ENCODE measurements around the gene RGPD4. TPM values are rescaled to one million over a fixed set of nuclear protein-coding genes. Genes with fewer than 3 reads are reported as not detected.

RGPD4 gene

DNA sequence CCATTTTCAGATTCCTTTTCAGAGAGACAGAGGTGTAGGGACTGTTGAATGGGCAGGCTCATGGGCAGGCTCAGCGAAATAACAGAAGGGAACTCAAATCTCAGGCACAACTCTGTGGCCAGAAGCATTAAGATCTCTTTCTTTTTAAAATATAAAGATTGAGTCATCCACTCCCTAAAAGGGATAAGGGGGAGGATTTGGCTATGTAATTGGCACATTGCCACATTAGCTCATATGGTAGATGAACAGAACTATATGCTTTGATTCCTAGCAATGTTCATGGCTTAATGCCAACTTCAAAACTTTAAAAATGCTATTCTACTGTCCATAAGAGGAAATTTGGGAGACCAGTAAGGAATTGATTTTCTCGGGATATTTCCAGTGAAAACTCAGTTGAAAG lies 105.8 kb downstream of the RGPD4 start:
- H3K36me3 ChIP-seq (ENCODE audit: insufficient read depth, low read length), result no peaks in the 10 kb centered on the region
- no peaks in the 10 kb centered on the region for H3K9me3 ChIP-seq (replicated peaks; ENCODE audit: low read length)
- H3K27me3 ChIP-seq (ENCODE audit: control insufficient read depth, insufficient read depth, low read length), result peaks cover 3% of the 10 kb centered on the region
- H3K4me1 ChIP-seq (ENCODE audit: control insufficient read depth, insufficient read depth, low read length), result peaks cover 11% of the 10 kb centered on the region
- H3K4me3 ChIP-seq (ENCODE audit: low read length), result no peak overlapping the region
- no peak overlapping the region for H3K9ac ChIP-seq (ENCODE audit: low read depth, low read length)
- no peak overlapping the region for H3K4me2 ChIP-seq (ENCODE audit: low read length)

DNA sequence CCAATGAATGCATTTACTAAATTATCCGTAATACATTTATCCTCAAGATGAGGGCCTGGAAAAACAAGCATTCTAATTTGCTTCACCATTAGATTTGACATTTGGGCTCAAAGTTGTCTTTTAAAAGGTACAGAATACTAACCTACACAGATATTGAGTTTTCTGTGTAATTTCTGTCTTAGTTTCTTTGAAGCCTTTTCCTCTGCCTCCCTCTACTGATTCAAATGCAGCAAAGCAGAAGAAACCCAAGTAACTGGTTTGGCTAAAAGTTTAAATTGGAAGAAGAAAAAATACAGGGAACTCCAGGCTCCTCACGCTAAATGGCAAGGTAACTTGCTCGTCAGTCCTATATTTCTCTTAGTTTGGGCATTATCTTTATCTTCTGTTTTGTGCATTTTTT lies 106.3 kb downstream of the RGPD4 start:
- H3K9ac ChIP-seq (ENCODE audit: low read depth, low read length), result no peak overlapping the region
- H3K4me1 ChIP-seq (ENCODE audit: control insufficient read depth, insufficient read depth, low read length), result peaks cover 11% of the 10 kb centered on the region
- H3K9me3 ChIP-seq (replicated peaks; ENCODE audit: low read length), result no peaks in the 10 kb centered on the region
- H3K36me3 ChIP-seq (ENCODE audit: insufficient read depth, low read length), result no peaks in the 10 kb centered on the region
- H3K4me3 ChIP-seq (ENCODE audit: low read length), result no peak overlapping the region
- H3K27me3 ChIP-seq (ENCODE audit: control insufficient read depth, insufficient read depth, low read length), result peaks cover 3% of the 10 kb centered on the region
- H3K4me2 ChIP-seq (ENCODE audit: low read length), result no peak overlapping the region

DNA sequence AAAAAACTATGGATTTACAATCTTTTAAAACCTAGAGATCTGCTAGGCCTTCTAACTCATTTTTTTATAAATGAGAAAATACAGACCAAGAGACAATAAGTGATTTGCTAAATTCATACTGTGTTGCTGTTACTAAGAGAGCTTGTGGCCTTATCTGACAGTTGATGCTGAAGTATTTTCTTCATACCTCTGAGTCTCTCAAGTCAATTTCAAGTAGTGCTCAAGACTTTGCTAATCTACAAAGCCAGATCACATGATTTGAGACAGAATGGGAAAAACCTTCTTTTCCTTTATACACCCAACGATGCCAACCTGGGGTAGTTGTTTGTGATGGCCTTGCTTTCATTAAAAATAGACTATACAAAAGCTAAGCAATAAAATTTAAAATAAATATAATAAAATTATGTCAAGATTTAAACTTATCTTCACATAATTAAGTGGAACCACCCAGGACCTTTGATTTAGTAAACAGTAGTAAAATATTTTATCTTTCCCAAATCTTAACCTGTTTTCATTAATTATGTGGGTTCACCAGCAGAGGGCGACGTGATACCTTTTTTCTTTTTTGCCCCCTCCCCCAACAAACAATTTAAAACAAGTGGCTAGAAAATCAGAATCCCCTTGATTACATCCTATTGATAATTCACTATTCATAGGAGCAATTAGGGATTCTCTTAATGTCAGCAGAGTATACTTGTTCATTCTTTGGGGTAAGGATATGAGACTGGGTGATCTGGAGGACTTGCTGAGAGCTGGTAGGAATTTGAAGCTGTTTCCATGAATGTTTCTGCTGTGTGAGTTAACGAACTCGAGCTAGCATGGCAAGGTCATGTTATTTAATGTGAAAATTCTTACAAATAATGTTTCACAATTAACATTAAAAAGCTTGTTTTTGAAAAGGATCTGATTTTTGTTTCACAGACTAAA lies 110.0 kb downstream of the RGPD4 start:
- Histone ChIP-seq H3K9me3 (replicated peaks; ENCODE audit: low read length) (no peaks in the 10 kb centered on the region), H3K4me1 (ENCODE audit: control insufficient read depth, insufficient read depth, low read length) (peaks cover 10% of the 10 kb centered on the region), H3K9ac (ENCODE audit: low read depth, low read length) (no peak overlapping the region), H3K27me3 (ENCODE audit: control insufficient read depth, insufficient read depth, low read length) (no peaks in the 10 kb centered on the region), H3K36me3 (ENCODE audit: insufficient read depth, low read length) (no peaks in the 10 kb centered on the region), H3K4me3 (ENCODE audit: low read length) (no peak overlapping the region), H3K4me2 (ENCODE audit: low read length) (no peak overlapping the region)

Small RNA genes lying within 50 kb of the gene (small RNA-seq; reads per million reads assigned to genes)
- gene AC009963.1 (not detected), gene AC009963.2 (not detected)

All from skeletal muscle satellite cell (primary cell).